HG02885 (cell line): ENCODE data around the gene USPL1.

Source experiments
- ATAC-seq: cut with Tn5 transposase; IDR thresholded peaks from one replicate; pipeline ENCODE4 v1.9.1; 2021; ENCODE audit warnings: mild to moderate bottlenecking; ENCODE audit not compliant: unreplicated experiment, poor library complexity

USPL1 gene

GRCh38 chr13:30652746-30653386 is 35.1 kb downstream of the USPL1 start:
- no peak for ATAC-seq

GRCh38 chr13:30654430-30654829 is 36.7 kb downstream of the USPL1 start:
- no peak for ATAC-seq

- no peak for ATAC-seq
Measured at GRCh38 chr13:30656178-30656577, 38.5 kb downstream of the USPL1 start.

GRCh38 chr13:30659980-30660379 is 42.3 kb downstream of the USPL1 start:
- ATAC-seq = no peak

GRCh38 chr13:30660796-30661195 is 43.1 kb downstream of the USPL1 start:
- ATAC-seq = no peak

GRCh38 chr13:30664689-30665275 is 47.1 kb downstream of the USPL1 start:
- no peak for ATAC-seq

GRCh38 chr13:30665638-30666037 is 47.9 kb downstream of the USPL1 start:
- ATAC-seq = no peak

- ATAC-seq = no peak
Measured at GRCh38 chr13:30666113-30666512, 48.4 kb downstream of the USPL1 start.

GRCh38 chr13:30667014-30667413 is 49.3 kb downstream of the USPL1 start:
- no peak for ATAC-seq

- no peak for ATAC-seq
Measured at GRCh38 chr13:30668312-30668711, 50.6 kb downstream of the USPL1 start.

GRCh38 chr13:30671271-30671815 is 53.6 kb downstream of the USPL1 start:
- ATAC-seq = no peak

GRCh38 chr13:30673669-30674521 is 56.2 kb downstream of the USPL1 start:
- ATAC-seq = peak; percentile 93

- ATAC-seq = no peak
Measured at GRCh38 chr13:30675717-30676116, 58.0 kb downstream of the USPL1 start.

- ATAC-seq = no peak
Measured at GRCh38 chr13:30676672-30677071, 59.0 kb downstream of the USPL1 start.

- peak; percentile 66 for ATAC-seq
Measured at GRCh38 chr13:30679483-30680330, 62.0 kb downstream of the USPL1 start.

GRCh38 chr13:30681843-30682242 is 64.1 kb downstream of the USPL1 start:
- ATAC-seq = no peak

- no peak for ATAC-seq
Measured at GRCh38 chr13:30685320-30685859, 67.7 kb downstream of the USPL1 start.

GRCh38 chr13:30685987-30686386 is 68.3 kb downstream of the USPL1 start:
- ATAC-seq = no peak

- no peak for ATAC-seq
Measured at GRCh38 chr13:30687601-30688000, 69.9 kb downstream of the USPL1 start.

GRCh38 chr13:30689752-30690151 is 72.0 kb downstream of the USPL1 start:
- no peak for ATAC-seq
